D341Med (cell line): Measurements from ENCODE around the gene CSTF3.

Experiments
- DNase-seq: peaks from one replicate; pipeline ENCODE4 v3.0.0; 2012; ENCODE audit warnings: low spot score

The CSTF3 gene

DNA sequence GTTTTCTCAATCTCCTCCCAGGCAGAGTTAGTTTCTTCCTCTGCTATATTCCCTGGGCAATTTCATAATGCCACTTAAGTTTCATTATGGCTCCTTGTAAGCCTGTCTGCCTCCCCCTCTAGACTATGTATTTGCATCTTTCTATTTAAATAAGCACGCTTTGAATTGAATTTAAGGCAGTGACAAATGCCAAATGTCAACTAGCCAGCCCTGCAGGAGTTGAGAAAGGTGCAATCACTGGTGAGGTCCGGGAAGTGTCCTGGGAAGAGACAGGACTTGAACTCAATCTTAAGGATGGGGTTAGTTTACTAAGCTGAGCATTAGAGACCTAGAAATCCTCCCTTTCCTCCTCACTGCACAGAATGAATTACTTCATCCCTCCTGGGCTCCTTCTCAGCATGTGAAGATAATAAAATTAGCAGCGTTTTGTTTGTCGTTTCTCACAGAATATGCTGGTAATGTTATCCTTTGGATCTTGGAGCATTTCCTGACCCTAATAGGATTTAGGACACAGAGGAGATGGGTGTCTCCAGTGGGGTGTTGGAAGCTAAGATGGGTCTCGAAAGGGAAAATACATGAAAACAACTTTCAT, 120.3 kb downstream of the CSTF3 start:
- DNase-seq: no peak

DNA sequence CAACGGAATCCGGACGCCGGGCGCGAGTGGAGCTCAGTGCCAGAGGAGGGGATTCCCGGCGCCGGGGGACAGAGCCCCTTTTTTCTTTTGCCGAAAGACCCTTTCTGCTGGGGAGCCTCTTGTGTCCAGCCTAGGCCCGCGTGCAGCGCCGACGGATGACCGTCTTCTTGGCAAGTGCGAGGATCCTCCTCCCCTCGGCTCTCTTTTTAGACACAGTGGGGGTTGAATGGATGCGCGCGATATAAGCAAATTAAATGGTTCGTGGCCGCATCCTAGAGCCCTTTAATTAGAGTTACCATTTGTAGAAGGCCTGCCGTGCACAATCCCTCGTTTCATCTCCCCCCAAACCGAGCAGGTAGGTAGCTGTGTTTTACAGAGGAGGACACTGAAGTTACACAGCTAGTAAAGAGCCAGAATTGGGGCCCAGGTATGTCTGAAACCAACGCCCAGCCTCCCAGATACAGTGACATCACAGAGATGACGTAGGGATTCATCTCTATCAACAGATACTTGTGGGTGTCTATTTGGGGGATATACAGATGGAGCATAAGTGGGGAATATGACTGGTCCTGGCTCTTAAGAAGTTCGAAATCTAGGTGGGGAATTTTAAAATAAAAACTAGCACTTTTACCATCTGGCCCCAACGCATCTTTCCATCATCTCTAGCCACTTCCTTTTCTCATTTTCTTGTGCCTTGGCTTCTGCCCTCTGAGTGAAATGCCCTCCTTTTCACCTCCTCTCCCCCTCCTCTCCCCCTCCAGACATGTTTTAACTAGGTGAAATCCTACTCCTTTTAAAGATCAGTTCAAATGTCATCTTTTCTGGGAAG, 121.0 kb downstream of the CSTF3 start:
- no peak for DNase-seq

DNA sequence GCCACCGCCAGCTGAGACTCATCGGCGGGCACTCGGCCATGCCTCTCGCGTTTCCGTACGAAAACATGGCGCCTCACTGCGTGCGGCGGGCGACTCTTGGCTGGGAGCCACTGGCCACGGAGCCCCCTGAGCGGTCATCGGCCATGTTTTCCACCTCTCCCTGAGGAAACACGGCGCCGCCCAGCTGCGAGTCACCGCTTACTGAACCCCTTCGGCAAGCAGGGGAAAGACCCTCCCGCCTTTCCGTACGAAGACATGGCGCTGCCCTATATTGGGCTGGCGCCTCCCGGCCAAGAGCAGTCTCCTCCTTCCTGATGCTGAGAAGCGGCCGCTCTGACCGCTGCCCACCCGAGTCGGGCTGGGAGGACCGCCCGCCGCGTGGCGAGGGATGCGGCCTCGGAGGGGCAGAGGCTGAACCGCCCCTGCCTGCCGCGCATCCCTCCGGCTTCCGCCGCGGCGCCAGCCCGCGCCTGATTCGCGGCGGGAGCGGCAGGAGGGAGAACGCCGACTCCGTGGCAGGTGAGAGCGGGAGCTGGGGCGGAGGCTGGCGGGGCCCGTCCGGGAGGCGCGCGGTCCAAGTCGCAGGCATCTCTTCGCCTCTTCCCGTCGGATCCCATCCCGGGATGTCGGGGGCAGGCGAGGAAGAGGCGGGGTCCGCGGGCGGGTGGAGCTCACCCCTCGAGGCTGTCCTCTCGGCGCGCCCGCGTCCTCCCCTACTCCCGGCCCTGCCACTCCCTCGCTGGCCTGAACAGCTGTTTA, 121.8 kb downstream of the CSTF3 start, which contains the start of gene TCP11L1:
Gene TCP11L1, plus strand, starts transcription at position 299 of the 759 bp plus-strand sequence. CDS start 4,202 bp downstream, outside the sequence.
- DNase-seq: peak; percentile 83

DNA sequence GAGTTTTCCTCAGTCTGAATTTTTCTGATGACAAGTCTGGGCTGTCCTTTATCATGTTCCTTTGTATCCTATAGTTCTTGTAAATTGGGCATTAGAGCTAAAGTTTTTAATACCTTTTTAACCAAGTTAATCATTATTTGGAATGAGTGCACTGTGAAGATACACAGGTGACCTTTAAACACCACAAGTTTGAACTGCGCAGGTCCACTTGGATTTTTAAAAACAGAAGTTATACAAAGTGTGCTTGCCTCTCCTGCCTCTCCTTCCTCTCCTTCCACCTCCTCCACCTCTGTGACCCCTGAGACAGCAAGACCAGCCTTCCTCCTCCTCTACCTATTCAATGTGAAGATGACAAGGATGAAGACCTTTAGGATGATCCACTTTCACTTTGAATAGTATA, 126.3 kb downstream of the CSTF3 start:
- DNase-seq: no peak
